Astrocyte (in vitro differentiated cells and primary cell): Measurements from ENCODE around the gene CPTP.

Experiments
- CTCF ChIP-seq: IDR thresholded peaks from 2 replicates; pipeline ENCODE4 v1.5.1; 2011; ENCODE audit warnings: low read depth, mild to moderate bottlenecking, inconsistent platforms, low read length, moderate library complexity; ENCODE audit not compliant: insufficient read depth
- EZH2 ChIP-seq: IDR thresholded peaks from 2 replicates; pipeline ENCODE4 v1.6.1; 2012; ENCODE audit warnings: mild to moderate bottlenecking, low read length, inconsistent platforms; ENCODE audit not compliant: insufficient read depth

- TF ChIP-seq CTCF: no peak
- no peak for TF ChIP-seq EZH2
Observed at GRCh38 chr1:1306070-1306660, 18.4 kb upstream of the CPTP start.
